ENCODE measurements around the gene MYO18A.

DNA sequence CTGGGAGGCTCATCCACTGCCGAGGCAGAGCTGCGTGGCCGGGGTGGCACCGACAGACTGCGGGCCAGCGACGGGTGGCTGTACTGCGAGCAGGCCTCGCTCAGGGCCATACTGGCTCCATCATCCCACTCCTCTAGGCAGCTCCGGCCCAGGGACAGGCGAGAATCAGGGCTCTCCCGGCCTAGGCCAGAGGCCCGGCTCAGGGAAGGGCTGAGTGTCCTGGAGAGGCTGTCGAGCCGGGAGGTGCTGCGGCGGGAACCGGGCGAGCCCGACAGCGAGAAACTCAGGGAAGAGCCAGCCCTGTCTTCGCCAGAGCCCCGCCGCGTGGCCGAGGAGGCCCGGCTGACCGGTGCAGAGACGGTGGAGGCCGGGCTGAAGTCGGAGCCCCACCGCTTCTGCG lies 99.9 kb downstream of the MYO18A start:
- no peak for TF ChIP-seq POLR2A (IDR thresholded peaks at IDR 0.05; ENCODE audit: borderline replicate concordance, extremely low read depth, insufficient read depth, insufficient read length)
- TF ChIP-seq, protein P1, sequence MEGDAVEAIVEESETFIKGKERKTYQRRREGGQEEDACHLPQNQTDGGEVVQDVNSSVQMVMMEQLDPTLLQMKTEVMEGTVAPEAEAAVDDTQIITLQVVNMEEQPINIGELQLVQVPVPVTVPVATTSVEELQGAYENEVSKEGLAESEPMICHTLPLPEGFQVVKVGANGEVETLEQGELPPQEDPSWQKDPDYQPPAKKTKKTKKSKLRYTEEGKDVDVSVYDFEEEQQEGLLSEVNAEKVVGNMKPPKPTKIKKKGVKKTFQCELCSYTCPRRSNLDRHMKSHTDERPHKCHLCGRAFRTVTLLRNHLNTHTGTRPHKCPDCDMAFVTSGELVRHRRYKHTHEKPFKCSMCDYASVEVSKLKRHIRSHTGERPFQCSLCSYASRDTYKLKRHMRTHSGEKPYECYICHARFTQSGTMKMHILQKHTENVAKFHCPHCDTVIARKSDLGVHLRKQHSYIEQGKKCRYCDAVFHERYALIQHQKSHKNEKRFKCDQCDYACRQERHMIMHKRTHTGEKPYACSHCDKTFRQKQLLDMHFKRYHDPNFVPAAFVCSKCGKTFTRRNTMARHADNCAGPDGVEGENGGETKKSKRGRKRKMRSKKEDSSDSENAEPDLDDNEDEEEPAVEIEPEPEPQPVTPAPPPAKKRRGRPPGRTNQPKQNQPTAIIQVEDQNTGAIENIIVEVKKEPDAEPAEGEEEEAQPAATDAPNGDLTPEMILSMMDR (IDR thresholded peaks at IDR 0.05 in 2 of 3, conservative IDR thresholded peaks at IDR 0.05 in 1 of 3; ENCODE audit: borderline replicate concordance in 1 of 3, insufficient read depth in 1 of 3, low read depth in 2 of 3, low read length in 2 of 3), result no peak
- TF ChIP-seq TCF7L2 (IDR thresholded peaks at IDR 0.05; ENCODE audit: borderline replicate concordance, extremely low read depth, insufficient read depth, insufficient read length), result no peak
- TF ChIP-seq, protein P2, sequence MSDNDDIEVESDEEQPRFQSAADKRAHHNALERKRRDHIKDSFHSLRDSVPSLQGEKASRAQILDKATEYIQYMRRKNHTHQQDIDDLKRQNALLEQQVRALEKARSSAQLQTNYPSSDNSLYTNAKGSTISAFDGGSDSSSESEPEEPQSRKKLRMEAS (IDR thresholded peaks at IDR 0.05), result no peak
- TF ChIP-seq, protein P3, sequence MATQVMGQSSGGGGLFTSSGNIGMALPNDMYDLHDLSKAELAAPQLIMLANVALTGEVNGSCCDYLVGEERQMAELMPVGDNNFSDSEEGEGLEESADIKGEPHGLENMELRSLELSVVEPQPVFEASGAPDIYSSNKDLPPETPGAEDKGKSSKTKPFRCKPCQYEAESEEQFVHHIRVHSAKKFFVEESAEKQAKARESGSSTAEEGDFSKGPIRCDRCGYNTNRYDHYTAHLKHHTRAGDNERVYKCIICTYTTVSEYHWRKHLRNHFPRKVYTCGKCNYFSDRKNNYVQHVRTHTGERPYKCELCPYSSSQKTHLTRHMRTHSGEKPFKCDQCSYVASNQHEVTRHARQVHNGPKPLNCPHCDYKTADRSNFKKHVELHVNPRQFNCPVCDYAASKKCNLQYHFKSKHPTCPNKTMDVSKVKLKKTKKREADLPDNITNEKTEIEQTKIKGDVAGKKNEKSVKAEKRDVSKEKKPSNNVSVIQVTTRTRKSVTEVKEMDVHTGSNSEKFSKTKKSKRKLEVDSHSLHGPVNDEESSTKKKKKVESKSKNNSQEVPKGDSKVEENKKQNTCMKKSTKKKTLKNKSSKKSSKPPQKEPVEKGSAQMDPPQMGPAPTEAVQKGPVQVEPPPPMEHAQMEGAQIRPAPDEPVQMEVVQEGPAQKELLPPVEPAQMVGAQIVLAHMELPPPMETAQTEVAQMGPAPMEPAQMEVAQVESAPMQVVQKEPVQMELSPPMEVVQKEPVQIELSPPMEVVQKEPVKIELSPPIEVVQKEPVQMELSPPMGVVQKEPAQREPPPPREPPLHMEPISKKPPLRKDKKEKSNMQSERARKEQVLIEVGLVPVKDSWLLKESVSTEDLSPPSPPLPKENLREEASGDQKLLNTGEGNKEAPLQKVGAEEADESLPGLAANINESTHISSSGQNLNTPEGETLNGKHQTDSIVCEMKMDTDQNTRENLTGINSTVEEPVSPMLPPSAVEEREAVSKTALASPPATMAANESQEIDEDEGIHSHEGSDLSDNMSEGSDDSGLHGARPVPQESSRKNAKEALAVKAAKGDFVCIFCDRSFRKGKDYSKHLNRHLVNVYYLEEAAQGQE (IDR thresholded peaks at IDR 0.05; ENCODE audit: low read depth), result no peak

Data from HCT116 (cell line).